NCI-H748 treated with DMSO at 0.1 percent for 48 hours (cell line): ENCODE results near the gene GMDS.
A peak's percentile ranks its signal among the peaks of the same experiment; 100 is the strongest.

ENCODE experiments used
- DNase-seq: peaks from one replicate; lab custom pipeline; 2025; lab: John Stamatoyannopoulos, UW

The GMDS gene

DNA sequence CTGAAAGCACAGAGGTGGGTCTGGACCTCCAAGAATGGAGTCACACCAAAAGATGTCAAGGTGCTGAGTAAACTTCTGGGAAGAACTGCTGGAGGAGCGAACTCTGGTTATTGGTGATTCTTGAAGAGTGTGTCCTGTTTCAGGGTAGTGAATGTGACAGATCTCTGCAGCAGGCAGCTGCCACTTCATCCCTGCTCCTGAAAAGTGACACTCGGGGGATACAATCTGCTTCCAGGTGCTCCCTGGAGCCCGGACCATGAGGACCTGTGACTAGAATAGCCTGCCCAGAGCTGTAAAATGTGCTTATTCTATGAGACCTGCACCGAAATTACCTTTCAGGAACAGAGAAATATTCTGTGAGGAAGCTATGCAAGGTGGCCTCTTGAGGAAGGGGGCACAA is 444.6 kb downstream of the GMDS start:
- no peak for DNase-seq

DNA sequence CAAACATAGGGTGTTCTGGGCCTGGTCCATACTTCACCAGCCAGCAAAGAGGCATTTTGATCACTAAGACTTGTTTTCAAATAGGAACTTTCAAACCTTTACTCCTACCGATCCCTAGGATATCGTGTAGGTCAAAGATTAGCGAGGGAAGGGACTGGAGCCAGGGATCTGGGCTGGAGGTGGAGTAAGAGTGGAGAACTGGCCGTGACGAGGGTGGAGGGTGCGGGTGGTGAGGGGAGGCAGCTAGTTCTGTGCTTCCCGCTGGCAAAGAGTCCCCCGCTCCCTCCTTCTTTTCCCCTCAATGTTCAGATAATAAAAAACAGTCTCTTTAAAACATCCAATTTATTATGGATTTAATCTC is 446.5 kb downstream of the GMDS start:
- DNase-seq: no peak

GRCh38 chr6:1798303-1798964 is 447.0 kb downstream of the GMDS start:
- no peak for DNase-seq

DNA sequence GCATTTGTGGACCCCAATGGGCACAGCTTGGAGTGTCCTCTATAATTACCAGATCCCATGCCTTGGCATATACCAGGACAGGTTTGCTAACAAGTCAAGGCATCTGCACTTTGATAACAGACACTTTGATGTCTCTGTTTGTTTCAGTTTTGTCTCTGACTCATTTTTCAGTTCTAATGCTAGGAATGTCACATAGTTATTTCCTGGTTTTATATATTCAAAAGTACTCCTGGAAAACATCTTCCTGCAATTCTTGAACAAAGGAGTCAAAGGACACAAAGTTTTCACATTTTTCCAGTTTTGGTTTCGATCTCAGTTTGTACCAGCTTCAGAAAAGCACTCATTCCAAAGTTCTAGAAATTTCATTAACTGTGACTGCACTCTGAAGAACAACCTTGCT is 447.6 kb downstream of the GMDS start:
- DNase-seq: no peak

DNA sequence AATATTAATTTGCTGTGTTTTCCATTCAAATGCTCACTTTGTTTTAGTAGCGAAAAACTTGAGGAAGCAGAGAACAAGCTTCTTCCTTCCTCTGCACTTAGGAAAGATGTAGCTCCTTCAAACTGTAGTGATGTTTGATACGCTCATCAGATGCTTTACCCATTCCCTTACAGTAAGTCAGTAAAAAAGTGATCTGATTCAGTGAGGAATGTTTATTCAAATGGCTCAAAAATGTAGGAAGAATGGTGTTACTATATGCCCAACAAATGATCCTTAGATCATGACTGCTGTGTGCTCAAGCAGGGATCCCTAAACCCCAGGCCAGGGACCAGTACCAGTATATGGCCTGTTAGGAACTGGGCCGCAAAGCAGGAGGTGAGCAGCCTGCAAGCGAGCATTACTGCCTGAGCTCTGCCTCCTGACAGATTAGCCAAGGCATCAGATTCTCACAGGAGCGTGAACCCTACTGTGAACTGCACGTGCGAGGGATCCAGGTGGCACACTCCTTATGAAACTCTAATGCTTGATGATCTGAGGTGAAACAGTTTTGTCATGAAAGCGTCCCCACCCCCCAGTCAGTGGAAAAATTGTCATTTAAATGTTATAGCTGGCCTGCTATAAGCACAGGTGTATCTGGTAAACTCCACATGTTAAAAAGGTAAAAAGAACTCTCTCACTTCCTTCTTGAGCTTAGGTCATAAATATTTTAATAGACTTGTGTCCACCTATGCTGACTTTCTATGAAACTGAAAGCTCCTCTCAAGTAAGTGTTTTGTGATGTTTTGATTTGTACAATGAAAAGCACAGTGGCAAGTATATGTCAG is 448.5 kb downstream of the GMDS start:
- no peak for DNase-seq

DNA sequence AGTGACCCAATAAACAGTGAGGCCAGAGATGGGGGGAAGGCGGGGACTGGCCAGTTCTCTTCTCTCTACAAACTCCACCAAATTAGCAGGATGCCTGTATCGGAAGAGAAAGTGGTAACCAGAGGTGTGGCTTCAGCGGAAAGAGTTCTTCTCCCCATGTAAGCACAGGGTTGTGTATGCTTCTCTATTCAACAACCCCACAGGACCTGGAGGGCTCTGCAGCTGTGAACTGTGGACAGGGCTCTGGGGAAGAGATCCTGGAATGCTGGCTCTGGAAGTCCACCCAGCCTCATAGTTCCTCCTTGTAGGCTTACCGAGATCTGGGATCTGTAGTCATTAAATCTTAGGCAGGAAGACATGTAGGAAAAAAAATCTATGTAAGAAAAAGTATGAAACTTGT is 449.5 kb downstream of the GMDS start:
- no peak for DNase-seq

GRCh38 chr6:1792989-1793388 is 452.4 kb downstream of the GMDS start:
- peak; percentile 3 for DNase-seq

DNA sequence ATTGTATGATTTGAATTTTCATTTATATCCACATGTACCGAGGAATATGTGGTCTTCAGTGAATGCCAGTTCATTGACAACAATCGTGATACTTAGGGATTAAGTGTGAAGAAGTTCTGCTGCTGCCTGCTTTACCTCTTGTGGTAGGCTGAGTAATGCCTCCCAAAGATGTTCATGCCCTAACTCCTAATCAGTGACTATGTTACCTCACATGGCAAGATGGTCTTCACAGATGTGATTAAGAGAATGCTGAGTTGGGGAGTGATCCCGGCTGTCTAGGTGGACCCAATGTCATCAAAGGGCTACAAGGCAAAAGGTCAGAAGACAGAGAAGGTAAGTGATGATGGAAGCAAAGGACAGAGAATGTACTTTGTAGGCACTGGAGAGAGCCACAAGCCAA is 454.7 kb downstream of the GMDS start:
- DNase-seq: no peak

GRCh38 chr6:1789092-1789491 is 456.3 kb downstream of the GMDS start:
- no peak for DNase-seq

GRCh38 chr6:1787894-1788293 is 457.5 kb downstream of the GMDS start:
- DNase-seq: no peak

- no peak for DNase-seq
Measured at GRCh38 chr6:1786455-1787453, 458.7 kb downstream of the GMDS start.

DNA sequence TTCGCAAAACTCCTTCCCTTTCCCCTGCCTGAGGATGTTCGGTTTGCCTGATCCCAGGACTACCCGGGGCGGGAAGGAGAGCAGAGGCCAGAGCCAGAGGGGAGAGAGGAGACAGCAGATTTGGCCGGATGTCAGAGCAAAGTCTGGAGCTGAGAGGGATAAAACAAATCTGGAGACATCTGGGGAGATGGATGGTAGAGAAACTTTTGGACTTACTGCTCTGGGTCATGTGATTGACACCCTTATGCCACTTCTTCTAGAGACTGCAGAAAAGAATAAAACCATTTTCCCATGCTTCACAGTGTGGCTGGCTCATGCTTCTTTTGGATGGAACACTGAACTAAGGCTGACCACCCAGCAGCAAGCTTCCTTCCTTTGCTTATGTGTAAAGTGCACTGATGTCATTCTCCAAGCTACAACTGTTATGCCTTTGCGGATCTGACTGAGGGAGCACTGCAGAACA is 461.0 kb downstream of the GMDS start:
- DNase-seq: no peak

DNA sequence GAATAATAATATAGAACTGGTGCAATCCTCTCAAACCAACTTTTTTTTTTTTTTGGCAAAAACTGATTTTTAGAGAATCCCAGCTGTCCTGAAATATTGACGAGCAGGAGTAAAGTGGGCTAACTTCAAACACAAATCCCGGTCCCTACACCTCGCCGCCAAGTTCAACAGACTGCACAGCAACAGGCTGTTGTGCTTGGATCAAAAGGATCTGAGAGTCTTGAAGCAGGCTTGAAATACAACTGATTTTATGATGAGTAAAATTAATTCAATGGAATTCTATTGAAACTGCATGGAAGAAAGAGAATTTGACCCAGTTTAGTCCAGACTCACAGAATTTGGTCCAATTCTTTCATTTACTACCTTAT is 463.6 kb downstream of the GMDS start:
- no peak for DNase-seq

- DNase-seq: no peak
Measured at GRCh38 chr6:1781152-1781816, 464.1 kb downstream of the GMDS start.

GRCh38 chr6:1780251-1780867 is 465.0 kb downstream of the GMDS start:
- no peak for DNase-seq

GRCh38 chr6:1778686-1779235 is 466.6 kb downstream of the GMDS start:
- no peak for DNase-seq

- no peak for DNase-seq
Measured at GRCh38 chr6:1777921-1778685, 467.3 kb downstream of the GMDS start.

- no peak for DNase-seq
Measured at GRCh38 chr6:1775441-1775840, 470.0 kb downstream of the GMDS start.

DNA sequence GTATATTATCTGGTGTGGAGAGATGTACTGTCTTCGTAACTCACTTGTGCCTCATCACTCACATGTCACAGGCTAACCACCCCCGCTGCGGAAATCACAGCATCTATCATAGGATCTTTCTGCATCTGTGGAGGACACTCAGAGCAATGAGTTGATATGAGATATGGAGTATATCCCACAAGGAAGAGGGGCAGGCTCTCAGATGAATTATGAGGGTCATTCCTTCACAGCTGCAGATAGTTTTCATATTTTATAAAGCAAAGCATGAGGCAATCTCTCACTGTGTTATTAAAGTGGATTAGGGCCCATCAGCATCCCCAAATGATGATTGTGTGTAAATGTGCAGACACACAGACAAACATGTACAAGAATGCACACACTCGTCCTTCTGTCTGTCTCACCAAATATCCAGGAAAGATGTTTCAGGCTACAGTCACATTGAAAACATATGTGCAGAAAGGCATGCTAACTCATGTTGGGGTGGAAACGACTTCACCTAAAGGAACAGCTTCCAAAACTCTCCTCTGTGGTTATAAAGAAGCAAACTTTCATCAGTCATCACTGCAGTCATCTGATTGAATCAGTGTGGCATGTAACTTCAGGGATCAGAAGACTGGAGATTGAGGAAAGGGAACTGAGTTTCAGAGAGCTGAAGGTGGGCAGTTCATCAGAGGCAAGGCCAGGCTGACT is 471.0 kb downstream of the GMDS start:
- no peak for DNase-seq

DNA sequence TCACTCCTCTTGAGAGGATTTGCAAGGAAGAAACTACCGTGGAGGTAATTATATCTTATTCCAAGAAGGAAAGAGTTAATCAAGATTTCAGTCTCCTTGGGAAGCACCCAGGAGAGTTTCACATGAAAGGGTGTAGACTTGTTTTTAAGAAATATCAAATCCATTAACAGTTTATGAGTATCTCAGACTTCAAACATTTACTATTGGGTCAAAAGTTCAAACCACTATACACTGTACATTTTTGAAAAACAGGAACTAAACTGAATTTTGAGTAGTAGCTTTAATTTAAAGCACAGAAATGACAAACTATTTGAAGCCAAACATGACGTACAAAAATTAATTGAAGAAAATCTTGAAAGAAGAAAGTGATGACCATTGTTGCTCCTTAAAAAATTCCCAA is 471.7 kb downstream of the GMDS start:
- no peak for DNase-seq
